ENCODE measurements around the gene CCL7. TPM values are rescaled to one million over a fixed set of nuclear protein-coding genes. Genes with fewer than 3 reads are reported as not detected.

Gene CCL7
- total RNA-seq, 4 donors from 2014 or later, result 2.2 TPM; not detected in 3

- H3K27me3 ChIP-seq, result no peaks in the 10 kb centered on the region
- no peaks in the 10 kb centered on the region for H3K9me3 ChIP-seq
- no peak overlapping the region for H3K27ac ChIP-seq
- peaks cover 0 to 22% (median 11%) of the 10 kb centered on the region in 3 donors for H3K4me1 ChIP-seq
- ATAC-seq, result no peak
- no peaks in the 10 kb centered on the region for H3K36me3 ChIP-seq
- TF ChIP-seq POLR2A (IDR thresholded peaks at IDR 0.05), result no peak
- no peak for TF ChIP-seq POLR2AphosphoS5 (IDR thresholded peaks at IDR 0.05)
- no peak for TF ChIP-seq EP300 (IDR thresholded peaks at IDR 0.05)
- no peak for TF ChIP-seq CTCF (IDR thresholded peaks at IDR 0.05)
- WGBS, 2 donors (ENCODE audit: low coverage in 1 of 2), result 0 to 33% methylated on average over 1 of the region's 1 CpG
- no peak overlapping the region for H3K4me3 ChIP-seq
Measured at GRCh38 chr17:34230342-34230741, 39.7 kb upstream of the CCL7 start.

- WGBS, 2 donors (ENCODE audit: low coverage in 1 of 2), result 75 to 78% methylated on average over 2 to 3 of the region's 3 CpGs
Measured at GRCh38 chr17:34234616-34235015, 35.4 kb upstream of the CCL7 start.

GRCh38 chr17:34235389-34236028, 34.5 kb upstream of the CCL7 start:
- 3 to 25% methylated on average over 4 to 6 of the region's 6 CpGs for WGBS, 2 donors (ENCODE audit: low coverage in 1 of 2)
- H3K27ac ChIP-seq, result peak overlapping the region in 3 of 4 donors; percentile 65 to 74 (median 70)
- no peak overlapping the region for H3K4me3 ChIP-seq
- no peaks in the 10 kb centered on the region for H3K9me3 ChIP-seq
- no peaks in the 10 kb centered on the region for H3K36me3 ChIP-seq
- TF ChIP-seq POLR2A (IDR thresholded peaks at IDR 0.05), result no peak
- TF ChIP-seq POLR2AphosphoS5 (IDR thresholded peaks at IDR 0.05), result peak; percentile 38
- ATAC-seq, result peak; percentile 91
- H3K4me1 ChIP-seq, result peaks cover 0 to 62% (median 29%) of the 10 kb centered on the region in 3 donors
- no peaks in the 10 kb centered on the region for H3K27me3 ChIP-seq

More at GRCh38 chr17:34234616-34235015, 35.4 kb upstream of the CCL7 start:
- Histone ChIP-seq H3K4me3 (no peak overlapping the region), H3K4me1 (peaks cover 0 to 54% (median 24%) of the 10 kb centered on the region in 3 donors), H3K9me3 (no peaks in the 10 kb centered on the region), H3K27me3 (no peaks in the 10 kb centered on the region), H3K27ac (peak overlapping the region in 3 of 4 donors; percentile 65 to 74 (median 70)), H3K36me3 (no peaks in the 10 kb centered on the region)
- TF ChIP-seq POLR2A (IDR thresholded peaks at IDR 0.05), result no peak
- TF ChIP-seq EP300 (IDR thresholded peaks at IDR 0.05), result no peak
- no peak for TF ChIP-seq POLR2AphosphoS5 (IDR thresholded peaks at IDR 0.05)
- no peak for TF ChIP-seq CTCF (IDR thresholded peaks at IDR 0.05)
- no peak for ATAC-seq

GRCh38 chr17:34236281-34236892, 33.6 kb upstream of the CCL7 start:
- H3K27me3 ChIP-seq, result no peaks in the 10 kb centered on the region
- TF ChIP-seq CTCF (IDR thresholded peaks at IDR 0.05) (no peak), EP300 (IDR thresholded peaks at IDR 0.05) (no peak), POLR2AphosphoS5 (IDR thresholded peaks at IDR 0.05) (no peak), POLR2A (IDR thresholded peaks at IDR 0.05) (no peak)
- H3K9me3 ChIP-seq, result no peaks in the 10 kb centered on the region
- peaks cover 0 to 70% (median 33%) of the 10 kb centered on the region in 3 donors for H3K4me1 ChIP-seq
- no peak for ATAC-seq
- peak overlapping the region in 3 of 4 donors; percentile 65 to 74 (median 70) for H3K27ac ChIP-seq
- no peak overlapping the region for H3K4me3 ChIP-seq
- WGBS, 2 donors (ENCODE audit: low coverage in 1 of 2), result 80 to 91% methylated on average over 1 to 6 of the region's 6 CpGs
- no peaks in the 10 kb centered on the region for H3K36me3 ChIP-seq

GRCh38 chr17:34237458-34237857, 32.6 kb upstream of the CCL7 start:
- peak overlapping the region in 1 of 4 donors; percentile 23 for H3K27ac ChIP-seq
- WGBS, 2 donors (ENCODE audit: low coverage in 1 of 2), result 83 to 96% methylated on average over 2 to 3 of the region's 3 CpGs
- H3K4me1 ChIP-seq, result peaks cover 0 to 81% (median 39%) of the 10 kb centered on the region in 3 donors
- no peak overlapping the region for H3K4me3 ChIP-seq
- H3K36me3 ChIP-seq, result no peaks in the 10 kb centered on the region
- no peaks in the 10 kb centered on the region for H3K27me3 ChIP-seq
- no peak for TF ChIP-seq POLR2AphosphoS5 (IDR thresholded peaks at IDR 0.05)
- no peaks in the 10 kb centered on the region for H3K9me3 ChIP-seq
- no peak for ATAC-seq

- peak; percentile 23 for TF ChIP-seq POLR2AphosphoS5 (IDR thresholded peaks at IDR 0.05)
- TF ChIP-seq POLR2A (IDR thresholded peaks at IDR 0.05), result no peak
- TF ChIP-seq CTCF (IDR thresholded peaks at IDR 0.05), result no peak
- no peak for TF ChIP-seq EP300 (IDR thresholded peaks at IDR 0.05)
- no peak overlapping the region for H3K4me3 ChIP-seq
- 11 to 55% methylated on average over 1 to 2 of the region's 4 CpGs for WGBS, 2 donors (ENCODE audit: low coverage in 1 of 2)
- no peaks in the 10 kb centered on the region for H3K36me3 ChIP-seq
- peak overlapping the region in 2 of 4 donors; percentile 11 to 50 for H3K27ac ChIP-seq
- no peaks in the 10 kb centered on the region for H3K27me3 ChIP-seq
- peak; percentile 61 for ATAC-seq
- peaks cover 0 to 61% (median 26%) of the 10 kb centered on the region in 3 donors for H3K4me1 ChIP-seq
- H3K9me3 ChIP-seq, result no peaks in the 10 kb centered on the region
Measured at GRCh38 chr17:34241062-34241461, 29.0 kb upstream of the CCL7 start.
